ENCODE results near the gene ALAS1. TPM values are rescaled to one million over a fixed set of nuclear protein-coding genes. Genes with fewer than 3 reads are reported as not detected.

Gene ALAS1
- total RNA-seq, 1 donor from 2014 or later = 154 TPM

DNA sequence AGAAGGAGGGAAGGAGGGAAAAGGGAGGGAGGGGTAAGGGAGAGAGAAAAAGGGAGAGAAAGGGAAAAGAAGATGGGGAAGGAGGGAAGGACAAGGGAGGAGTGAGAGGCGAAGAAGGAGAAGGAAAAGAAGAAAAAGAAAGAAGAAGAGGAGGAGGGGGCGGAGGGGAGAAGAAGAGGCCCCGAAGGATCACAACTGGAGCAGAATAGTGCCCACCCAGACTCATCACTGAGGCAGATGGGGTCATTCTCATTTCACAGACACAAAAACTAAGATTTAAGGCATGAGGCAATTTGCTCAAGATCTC is 2.7 kb upstream of the ALAS1 start:
- no peak for DNase-seq (ENCODE audit: low spot score)
- intact Hi-C loops (cut with DNase I) = no loop called here

DNA sequence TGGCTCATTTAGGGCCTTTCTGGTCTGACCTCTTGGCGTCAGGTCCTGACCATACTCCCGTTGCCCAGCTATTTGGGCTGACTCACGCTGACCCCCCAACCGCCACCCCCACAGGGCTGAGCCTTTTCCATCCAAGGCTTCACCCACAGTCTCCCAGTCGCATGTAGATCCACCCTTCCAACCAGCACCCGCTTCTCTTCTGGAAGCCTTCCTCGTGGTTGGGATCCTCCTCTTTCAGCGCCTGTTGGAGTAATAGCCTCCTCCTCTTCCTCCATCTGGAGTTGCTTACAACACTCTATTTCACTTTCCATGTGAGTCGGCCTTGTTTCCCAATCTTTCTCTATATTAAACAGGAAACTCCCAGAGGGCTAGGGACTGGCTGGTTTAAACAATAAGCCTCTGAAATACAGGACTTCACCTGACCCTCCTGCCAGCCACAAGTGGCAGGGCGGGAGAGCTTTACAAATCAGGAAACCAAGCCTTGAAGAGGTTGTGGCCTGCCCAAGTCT is 2.1 kb upstream of the ALAS1 start:
- no peak for DNase-seq (ENCODE audit: low spot score)
- intact Hi-C loops (cut with DNase I) = loop anchor here (2.0 kb wide), 1 partner anchor 41 kb away; the partner anchor contains the start of gene POC1A

DNA sequence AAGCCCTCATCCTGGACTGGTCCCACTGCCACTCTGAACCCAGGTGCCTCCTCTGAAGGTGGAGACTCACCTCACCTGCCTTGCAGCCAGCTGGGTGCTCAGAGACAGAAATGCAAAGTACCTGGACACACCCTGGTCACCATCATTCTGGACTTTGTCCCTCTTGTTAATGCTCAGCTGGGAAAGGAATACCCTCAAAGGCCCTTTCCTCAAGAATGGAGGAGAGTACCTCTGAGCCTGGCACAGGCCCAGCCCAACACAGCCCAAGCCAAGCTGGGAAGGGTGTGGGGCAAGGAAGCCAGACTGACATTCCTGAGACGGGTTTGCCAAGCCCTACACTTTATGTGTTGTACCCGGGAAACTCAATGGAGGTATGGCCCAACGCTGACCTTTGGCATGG is 983 bp upstream of the ALAS1 start:
- intact Hi-C loops (cut with DNase I) = loop anchor here (2.0 kb wide), 1 partner anchor 42 kb away; the partner anchor contains the start of gene POC1A
- no peak for DNase-seq (ENCODE audit: low spot score)

DNA sequence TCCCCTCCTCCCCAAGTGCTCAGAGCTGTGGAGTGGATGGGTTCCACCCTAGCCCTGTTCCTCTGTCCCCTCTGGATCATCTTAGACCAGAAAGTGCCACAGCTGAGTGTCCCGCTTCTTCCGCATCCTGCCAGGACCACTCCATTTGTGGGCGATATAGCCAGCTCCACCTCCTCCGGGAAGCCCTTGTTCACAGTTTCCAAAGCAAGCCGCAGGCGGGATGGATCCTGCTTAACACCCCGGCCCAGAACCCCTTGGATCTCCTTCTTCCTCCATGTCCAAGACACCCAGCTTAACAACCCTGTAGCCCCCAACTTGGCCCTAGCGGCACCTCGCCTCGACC is 490 bp upstream of the ALAS1 start:
- DNase-seq (ENCODE audit: low spot score) = no peak
- intact Hi-C loops (cut with DNase I) = loop anchor here (2.0 kb wide), 1 partner anchor 43 kb away; the partner anchor contains the start of gene POC1A

DNA sequence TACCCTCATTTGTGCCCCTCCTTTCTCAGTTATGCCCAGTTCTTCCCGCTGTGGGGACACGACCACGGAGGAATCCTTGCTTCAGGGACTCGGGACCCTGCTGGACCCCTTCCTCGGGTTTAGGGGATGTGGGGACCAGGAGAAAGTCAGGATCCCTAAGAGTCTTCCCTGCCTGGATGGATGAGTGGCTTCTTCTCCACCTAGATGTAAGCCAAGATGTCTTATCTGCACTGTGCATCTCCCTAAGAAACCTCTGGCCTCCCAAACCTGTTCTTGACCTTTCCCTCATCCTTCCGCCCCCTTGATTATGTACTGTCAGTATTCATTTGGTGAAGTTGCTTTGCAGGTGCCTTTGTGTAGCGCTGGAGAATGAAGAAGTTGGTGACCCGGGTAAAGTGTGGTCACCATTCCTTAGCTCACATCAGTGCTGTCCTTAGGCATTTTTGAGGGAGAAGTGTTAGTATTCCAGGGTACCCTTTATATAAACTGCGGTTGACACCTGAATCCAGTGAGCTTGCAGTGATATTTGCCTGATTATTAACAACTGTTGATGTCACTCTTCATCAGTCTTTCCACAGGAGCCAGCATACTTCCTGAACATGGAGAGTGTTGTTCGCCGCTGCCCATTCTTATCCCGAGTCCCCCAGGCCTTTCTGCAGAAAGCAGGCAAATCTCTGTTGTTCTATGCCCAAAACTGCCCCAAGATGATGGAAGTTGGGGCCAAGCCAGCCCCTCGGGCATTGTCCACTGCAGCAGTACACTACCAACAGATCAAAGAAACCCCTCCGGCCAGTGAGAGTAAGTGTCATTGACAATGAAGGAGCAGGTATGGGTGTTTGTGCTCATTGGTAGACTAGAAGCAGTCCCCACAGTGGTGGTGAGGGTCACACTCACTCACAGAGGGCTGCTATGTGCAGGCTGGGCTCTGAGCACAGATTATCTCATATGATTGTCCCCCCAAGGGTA is 966 bp downstream of the ALAS1 start:
- no peak for DNase-seq (ENCODE audit: low spot score)
- intact Hi-C loops (cut with DNase I) = no loop called here

DNA sequence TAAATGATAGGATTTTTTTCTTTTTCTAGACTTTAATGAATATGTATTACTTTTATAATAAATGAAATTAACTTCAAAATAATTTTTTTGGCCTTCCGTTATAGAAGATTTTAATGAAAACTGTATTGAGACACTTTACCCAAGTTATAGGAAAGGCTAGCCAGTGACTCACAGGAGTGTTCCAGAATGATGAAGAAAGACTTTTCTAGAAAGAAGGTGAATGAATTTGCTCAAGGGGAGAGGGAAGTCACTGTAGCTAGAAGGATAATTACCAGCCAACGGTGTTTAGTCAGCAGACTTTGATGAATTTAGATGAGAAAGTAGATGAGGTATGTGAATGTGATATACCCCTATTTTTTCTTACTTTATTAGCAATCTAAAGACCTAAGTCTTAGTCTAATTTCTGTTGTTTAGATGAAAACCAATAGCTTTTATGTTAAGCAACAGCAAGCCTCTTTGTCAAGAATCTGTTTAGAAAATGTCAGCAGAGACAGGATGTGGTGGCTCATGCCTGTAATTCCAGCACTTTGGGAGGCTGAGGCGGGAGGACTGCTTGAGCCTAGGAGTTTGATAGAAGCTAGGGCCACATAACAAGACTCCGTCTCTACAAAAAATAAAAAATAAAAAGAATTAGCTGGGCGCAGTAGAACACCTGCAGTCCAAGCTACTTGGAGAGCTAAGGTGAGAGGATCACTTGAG is 3.2 kb downstream of the ALAS1 start:
- DNase-seq (ENCODE audit: low spot score) = no peak
- intact Hi-C loops (cut with DNase I) = no loop called here

DNA sequence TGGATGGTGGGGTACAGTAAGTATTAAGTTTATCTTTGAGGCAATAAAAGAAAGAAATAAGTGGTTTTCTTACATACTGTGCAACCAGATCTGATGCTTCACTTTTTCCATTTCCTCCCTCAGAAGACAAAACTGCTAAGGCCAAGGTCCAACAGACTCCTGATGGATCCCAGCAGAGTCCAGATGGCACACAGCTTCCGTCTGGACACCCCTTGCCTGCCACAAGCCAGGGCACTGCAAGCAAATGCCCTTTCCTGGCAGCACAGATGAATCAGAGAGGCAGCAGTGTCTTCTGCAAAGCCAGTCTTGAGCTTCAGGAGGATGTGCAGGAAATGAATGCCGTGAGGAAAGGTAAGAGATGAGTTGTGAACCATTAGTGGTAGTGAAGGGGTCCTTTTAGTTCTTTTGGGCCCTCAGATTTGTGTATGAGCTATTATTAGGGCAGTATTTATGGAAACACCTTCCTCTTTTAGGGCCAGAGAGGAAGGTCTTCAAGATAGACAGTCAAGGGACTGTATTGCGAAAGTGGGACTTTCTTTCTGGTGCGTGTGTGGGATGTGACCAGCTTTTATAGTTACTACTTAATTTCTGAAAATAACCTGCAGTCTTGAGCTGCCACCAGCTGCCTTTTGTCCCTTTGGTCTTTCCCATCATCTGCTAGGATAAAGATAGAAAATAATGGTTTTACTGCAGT is 4.6 kb downstream of the ALAS1 start:
- no peak for DNase-seq (ENCODE audit: low spot score)
- intact Hi-C loops (cut with DNase I) = no loop called here

DNA sequence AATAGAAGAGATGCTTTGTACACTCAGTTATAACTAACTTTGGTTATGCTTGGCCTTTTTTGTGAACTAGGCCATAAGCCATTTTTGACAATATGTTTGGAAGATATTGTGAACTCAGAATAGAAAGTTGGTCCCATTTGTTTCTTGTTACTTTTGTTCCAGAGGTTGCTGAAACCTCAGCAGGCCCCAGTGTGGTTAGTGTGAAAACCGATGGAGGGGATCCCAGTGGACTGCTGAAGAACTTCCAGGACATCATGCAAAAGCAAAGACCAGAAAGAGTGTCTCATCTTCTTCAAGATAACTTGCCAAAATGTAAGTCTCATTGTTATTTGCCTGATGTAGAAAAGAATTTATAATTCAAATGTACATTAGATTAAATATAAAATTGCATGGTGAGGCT is 5.7 kb downstream of the ALAS1 start:
- intact Hi-C loops (cut with DNase I) = no loop called here
- DNase-seq (ENCODE audit: low spot score) = no peak

DNA sequence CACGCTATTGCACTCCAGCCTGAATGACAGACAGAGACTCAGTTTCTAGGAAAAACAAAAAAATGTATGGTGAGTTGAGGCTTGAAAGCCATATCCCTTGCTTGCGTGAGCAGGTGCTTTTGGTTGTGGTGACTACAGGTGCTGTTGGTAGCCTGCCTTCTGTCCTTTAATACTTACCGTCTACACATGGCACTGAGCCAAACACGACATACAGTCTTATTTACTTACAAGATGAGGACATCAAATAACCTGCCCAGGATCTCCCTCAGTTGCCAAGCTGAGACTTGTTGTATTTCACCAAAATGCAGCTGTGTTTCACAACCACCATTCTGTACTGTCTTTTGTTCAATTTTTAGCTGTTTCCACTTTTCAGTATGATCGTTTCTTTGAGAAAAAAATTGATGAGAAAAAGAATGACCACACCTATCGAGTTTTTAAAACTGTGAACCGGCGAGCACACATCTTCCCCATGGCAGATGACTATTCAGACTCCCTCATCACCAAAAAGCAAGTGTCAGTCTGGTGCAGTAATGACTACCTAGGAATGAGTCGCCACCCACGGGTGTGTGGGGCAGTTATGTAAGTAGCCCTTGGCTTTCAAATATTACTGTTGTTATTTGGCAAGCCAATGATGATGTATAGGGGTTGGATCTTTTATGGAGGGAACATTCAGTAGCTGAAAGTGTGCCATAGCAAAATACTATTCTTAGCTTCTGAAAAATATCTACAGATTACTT is 6.5 kb downstream of the ALAS1 start:
- DNase-seq (ENCODE audit: low spot score) = no peak
- intact Hi-C loops (cut with DNase I) = no loop called here

DNA sequence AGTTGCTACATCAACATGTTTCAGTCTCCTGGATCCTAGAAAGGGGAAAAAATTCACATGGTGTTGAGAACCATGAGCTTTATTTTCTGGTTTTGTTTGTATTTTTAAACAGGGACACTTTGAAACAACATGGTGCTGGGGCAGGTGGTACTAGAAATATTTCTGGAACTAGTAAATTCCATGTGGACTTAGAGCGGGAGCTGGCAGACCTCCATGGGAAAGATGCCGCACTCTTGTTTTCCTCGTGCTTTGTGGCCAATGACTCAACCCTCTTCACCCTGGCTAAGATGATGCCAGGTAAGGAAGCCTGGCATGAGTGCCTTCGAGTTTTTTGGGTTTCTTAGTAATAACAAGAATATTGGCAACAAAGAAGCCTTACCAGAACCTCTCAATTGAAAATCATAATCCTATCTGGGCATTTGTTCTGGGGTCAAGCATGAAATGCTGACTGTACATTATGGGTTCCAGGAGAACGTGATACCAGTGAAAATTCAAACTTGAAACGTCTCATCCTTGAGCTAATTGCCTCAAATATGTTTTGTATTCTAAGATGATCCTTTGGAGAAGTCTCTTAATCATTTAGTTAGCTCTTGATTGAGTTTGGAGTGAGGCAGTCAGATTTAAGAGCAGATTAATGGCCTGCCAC is 7.9 kb downstream of the ALAS1 start:
- no peak for DNase-seq (ENCODE audit: low spot score)
- intact Hi-C loops (cut with DNase I) = no loop called here

DNA sequence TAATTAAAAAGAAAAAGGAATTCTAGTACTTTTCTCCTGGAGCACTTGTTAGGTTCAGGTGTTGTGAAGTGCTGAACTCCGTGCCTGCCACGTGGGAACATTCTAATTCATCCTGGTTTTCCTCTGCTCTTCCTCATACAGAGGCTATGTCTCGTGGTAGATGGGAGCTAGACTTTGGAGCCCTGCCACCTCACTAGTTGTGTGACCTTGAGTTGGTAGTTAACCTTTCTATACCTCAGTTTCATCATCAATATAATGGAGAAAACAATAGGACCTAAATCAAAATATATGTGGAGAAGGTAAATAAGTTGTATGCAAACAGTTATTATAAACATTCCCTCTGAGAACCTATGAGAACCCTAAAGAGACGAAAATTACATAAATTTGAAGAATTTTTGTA is 10.6 kb downstream of the ALAS1 start:
- no peak for DNase-seq (ENCODE audit: low spot score)
- intact Hi-C loops (cut with DNase I) = no loop called here

DNA sequence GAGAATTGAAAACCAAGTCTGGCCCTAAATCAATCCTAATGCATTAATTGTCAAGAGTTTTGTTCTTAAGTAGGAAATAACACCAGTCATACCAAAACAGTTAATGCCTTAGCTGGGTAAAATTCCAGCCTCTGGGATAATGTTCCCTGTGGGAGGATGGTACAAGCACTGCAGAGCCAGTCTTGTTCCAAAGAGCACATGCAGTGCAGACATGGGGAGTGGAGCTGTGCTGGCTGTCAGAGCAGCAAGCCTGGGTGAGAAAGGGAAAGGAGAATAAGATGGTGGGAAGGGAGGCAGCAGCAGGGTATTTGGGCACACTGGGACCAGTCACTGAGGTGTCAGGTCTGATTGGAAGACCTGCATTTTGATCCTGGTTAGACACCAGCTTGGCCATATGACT is 12.1 kb downstream of the ALAS1 start:
- intact Hi-C loops (cut with DNase I) = loop anchor here (10.0 kb wide), 1 partner anchor 205 kb away; no protein-coding TSS in a partner anchor

DNA sequence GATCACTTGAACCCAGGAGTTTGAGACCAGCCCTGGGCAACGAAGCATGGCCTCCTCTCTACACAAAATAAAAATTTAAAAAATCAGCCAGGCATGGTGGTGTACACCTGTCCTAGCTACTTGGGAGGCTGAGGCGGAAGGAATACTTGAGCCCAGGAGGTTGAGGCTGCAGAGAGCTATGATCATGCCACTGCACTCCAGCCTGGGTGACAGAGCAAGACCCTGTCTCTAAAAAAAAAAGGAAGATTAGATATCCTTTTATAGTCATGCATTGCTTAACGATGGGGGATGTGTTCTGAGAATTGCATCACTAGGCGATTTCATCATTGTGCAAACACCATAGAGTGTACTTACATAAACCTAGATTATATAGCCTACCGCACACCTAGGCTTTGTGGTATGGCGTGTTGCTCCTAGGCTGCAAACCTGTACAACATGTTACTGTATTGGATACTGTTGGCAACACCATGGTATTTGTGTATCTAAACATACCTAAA is 12.6 kb downstream of the ALAS1 start:
- intact Hi-C loops (cut with DNase I) = loop anchor here (10.0 kb wide), 1 partner anchor 206 kb away; no protein-coding TSS in a partner anchor

More for the DNA sequence above, 12.1 kb downstream of the ALAS1 start:
- DNase-seq (ENCODE audit: low spot score) = no peak

DNA sequence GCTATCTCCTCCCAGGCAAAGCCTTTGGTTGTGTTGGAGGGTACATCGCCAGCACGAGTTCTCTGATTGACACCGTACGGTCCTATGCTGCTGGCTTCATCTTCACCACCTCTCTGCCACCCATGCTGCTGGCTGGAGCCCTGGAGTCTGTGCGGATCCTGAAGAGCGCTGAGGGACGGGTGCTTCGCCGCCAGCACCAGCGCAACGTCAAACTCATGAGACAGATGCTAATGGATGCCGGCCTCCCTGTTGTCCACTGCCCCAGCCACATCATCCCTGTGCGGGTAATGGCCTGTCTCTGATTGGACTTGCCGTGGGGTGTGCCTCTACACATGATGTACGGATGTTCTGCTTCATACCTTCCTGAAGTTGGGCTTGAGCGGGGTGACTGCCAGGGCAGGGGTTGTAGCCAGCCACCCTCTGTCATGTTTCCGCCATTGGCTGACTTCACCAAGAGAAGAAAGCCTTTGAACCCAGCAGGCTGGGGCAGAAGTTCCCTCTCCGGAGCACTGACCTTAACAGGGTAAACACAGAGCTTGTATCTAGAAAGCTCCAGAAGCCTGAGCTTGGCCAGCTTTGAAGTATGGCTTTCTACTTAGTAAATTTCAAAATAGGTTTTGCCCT is 13.4 kb downstream of the ALAS1 start:
- intact Hi-C loops (cut with DNase I) = loop anchor here (10.0 kb wide), 1 partner anchor 207 kb away; no protein-coding TSS in a partner anchor
- DNase-seq (ENCODE audit: low spot score) = no peak

More for the DNA sequence above, 12.6 kb downstream of the ALAS1 start:
- DNase-seq (ENCODE audit: low spot score) = no peak

DNA sequence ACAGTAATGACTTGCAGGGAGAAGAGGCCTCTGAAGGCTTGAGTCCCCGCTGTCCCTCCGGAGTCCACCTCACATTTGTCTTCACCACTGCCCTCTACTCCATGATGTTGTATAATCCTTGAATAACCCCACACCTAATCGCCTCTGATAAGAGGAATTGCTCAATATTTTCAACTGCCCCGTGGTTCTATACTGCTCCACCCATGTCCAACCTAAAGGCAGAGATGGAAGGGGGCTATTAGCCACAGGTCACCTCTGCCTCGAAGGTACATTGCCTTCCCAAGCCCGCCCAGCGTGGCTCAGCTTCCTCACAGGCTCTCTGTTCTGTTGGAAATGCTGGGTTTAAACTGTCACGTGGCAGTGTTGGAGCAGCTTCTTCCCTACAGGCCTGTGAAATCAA is 15.0 kb downstream of the ALAS1 start:
- intact Hi-C loops (cut with DNase I) = loop anchor here (10.0 kb wide), 1 partner anchor 208 kb away; no protein-coding TSS in a partner anchor
- no peak for DNase-seq (ENCODE audit: low spot score)

DNA sequence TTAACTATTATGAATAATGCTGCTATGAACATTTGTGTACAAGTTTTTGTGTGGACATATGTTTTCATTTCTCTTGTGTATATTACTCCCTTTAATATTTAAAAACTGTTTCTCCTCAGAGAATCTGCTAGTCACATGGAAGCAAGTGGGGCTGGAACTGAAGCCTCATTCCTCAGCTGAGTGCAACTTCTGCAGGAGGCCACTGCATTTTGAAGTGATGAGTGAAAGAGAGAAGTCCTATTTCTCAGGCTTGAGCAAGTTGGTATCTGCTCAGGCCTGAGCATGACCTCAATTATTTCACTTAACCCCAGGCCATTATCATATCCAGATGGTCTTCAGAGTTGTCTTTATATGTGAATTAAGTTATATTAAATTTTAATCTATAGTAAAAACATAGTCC is 15.9 kb downstream of the ALAS1 start:
- intact Hi-C loops (cut with DNase I) = loop anchor here (10.0 kb wide), 1 partner anchor 209 kb away; no protein-coding TSS in a partner anchor
- no peak for DNase-seq (ENCODE audit: low spot score)

DNA sequence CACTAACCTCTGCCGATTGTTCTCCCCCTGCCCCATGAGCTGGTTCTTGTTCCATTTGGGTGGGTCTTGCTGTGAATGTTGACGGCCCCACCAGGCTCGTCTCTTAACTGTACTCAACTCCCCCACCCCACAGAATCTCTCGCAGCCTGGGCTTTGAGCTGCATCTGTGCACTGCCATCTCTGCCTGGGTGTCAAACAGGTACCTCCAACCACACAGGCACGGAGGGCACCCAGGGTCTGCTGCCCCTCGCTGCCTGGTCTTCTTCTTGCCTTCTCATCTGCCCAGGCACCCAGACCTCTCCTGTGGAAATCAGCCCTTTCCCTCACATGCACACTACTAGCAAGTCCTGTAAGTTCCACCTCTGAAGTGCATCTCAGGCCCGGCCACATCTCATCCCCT is 17.4 kb downstream of the ALAS1 start:
- intact Hi-C loops (cut with DNase I) = loop anchor here (10.0 kb wide), 1 partner anchor 211 kb away; no protein-coding TSS in a partner anchor
- no peak for DNase-seq (ENCODE audit: low spot score)

All from cardiac septum (tissue), 1 donor.